Duodenal mucosa (tissue), 2 donors: Measurements from ENCODE around the gene TRDMT1.

Source experiments
- H3K27ac ChIP-seq: one replicate; pipeline ENCODE4 v1.7.0; 2013; ENCODE audit warnings: low read depth, low read length
- H3K27me3 ChIP-seq, 2 donors: one replicate each; pipeline ENCODE4 v1.7.0; 2013; ENCODE audit warnings: low read length in 2 of 2, control low read depth in 1 of 2; ENCODE audit not compliant: insufficient read depth in 2 of 2, control insufficient read depth in 1 of 2
- H3K36me3 ChIP-seq, 2 donors: one replicate each; pipeline ENCODE4 v1.7.0; 2013; ENCODE audit warnings: low read length in 2 of 2, control low read depth in 1 of 2; ENCODE audit not compliant: insufficient read depth in 2 of 2, control insufficient read depth in 1 of 2
- H3K4me1 ChIP-seq, 2 donors: one replicate each; pipeline ENCODE4 v1.7.0; 2013; ENCODE audit warnings: low read length in 2 of 2, control low read depth in 1 of 2; ENCODE audit not compliant: insufficient read depth in 2 of 2, control insufficient read depth in 1 of 2
- H3K4me3 ChIP-seq, 2 donors: one replicate each; pipeline ENCODE4 v1.7.0; 2013; ENCODE audit warnings: low read length in 2 of 2, low read depth in 1 of 2
- H3K9ac ChIP-seq, 2 donors: one replicate each; pipeline ENCODE4 v1.7.0; 2013; ENCODE audit warnings: low read length in 2 of 2, low read depth in 1 of 2
- H3K9me3 ChIP-seq, 2 donors: one replicate each; pipeline ENCODE4 v1.7.0; 2013; ENCODE audit warnings: low read length in 2 of 2, control low read depth in 1 of 2; ENCODE audit not compliant: control insufficient read depth in 1 of 2

TRDMT1 gene

DNA sequence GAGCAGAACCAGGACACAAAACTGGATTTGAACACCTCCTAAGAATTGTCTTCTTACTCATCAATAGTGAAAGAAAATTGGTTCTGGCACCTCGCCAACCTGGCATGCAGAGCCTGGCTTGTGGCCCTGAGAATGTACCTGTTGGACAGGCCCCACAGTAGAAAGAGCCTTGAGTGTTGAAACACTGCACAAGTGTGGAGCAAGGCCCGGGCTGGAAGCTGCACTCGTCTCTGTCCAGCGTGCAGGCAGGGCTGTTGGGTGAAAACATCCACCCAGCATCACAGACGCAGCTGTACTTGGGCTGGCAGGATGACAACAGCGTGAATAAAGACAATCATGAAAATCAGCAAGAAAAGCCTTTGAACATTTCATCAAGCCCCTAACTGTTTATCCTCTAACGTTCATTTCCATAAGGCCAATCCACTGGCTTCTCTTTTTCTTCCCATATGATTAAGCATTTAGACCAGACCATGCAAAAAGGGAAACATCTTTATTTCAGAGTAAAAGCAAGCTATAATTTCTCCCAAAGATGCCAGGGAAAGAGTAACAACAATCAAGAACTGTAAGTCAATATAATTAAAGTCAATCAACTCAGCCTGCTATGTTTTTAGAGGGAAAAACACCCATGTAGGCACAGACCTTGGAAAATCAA lies 87.5 kb downstream of the TRDMT1 start:
- Histone ChIP-seq H3K4me1 (peaks cover 0 to 5% of the 10 kb centered on the region in 2 donors), H3K9me3 (no peaks in the 10 kb centered on the region), H3K27me3 (no peaks in the 10 kb centered on the region), H3K27ac (no peak overlapping the region), H3K9ac (no peak overlapping the region), H3K36me3 (no peaks in the 10 kb centered on the region), H3K4me3 (no peak overlapping the region)

DNA sequence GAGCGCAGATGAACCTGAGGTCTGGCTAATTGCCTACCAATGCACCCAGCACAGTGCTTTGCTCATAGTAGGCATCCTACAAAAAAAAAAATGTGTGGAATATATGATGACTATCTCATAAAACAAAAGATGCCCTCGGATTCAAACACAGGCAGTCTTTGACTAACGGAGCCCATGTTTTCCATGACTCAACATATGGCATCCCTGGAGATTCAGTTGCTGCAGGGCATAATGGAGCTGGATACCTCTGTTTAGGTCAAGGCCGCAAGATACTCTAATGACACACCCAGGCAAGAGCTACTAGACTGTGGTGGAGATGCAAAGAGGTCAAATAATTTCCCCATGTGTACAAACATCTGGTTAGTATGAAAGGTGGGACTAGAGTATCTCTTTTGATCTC lies 88.1 kb downstream of the TRDMT1 start:
- H3K27me3 ChIP-seq = no peaks in the 10 kb centered on the region
- H3K9me3 ChIP-seq = no peaks in the 10 kb centered on the region
- H3K9ac ChIP-seq = no peak overlapping the region
- no peaks in the 10 kb centered on the region for H3K36me3 ChIP-seq
- H3K27ac ChIP-seq = no peak overlapping the region
- no peak overlapping the region for H3K4me3 ChIP-seq
- peaks cover 0 to 5% of the 10 kb centered on the region in 2 donors for H3K4me1 ChIP-seq

DNA sequence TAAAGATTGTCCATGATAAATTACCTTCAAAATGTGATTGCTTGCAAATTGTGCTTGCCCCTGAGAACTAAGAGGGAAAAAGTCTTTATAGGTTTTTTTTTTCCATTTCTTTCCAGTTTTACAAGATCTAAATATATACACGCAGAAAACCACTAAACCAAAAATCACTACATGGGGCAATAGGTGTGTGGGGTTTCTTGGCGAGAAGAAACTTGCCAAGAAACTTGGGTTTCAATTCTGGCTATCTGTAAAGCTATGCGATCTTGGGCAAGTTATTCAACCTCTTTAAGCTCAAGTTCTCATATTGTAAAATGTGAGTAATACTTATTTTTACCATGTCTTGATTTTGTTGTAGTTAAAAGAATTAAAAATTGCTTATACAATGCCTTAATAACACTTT lies 88.9 kb downstream of the TRDMT1 start:
- H3K27ac ChIP-seq = no peak overlapping the region
- peaks cover 0 to 5% of the 10 kb centered on the region in 2 donors for H3K4me1 ChIP-seq
- no peaks in the 10 kb centered on the region for H3K27me3 ChIP-seq
- H3K9me3 ChIP-seq = no peaks in the 10 kb centered on the region
- H3K36me3 ChIP-seq = no peaks in the 10 kb centered on the region
- no peak overlapping the region for H3K9ac ChIP-seq
- H3K4me3 ChIP-seq = no peak overlapping the region

DNA sequence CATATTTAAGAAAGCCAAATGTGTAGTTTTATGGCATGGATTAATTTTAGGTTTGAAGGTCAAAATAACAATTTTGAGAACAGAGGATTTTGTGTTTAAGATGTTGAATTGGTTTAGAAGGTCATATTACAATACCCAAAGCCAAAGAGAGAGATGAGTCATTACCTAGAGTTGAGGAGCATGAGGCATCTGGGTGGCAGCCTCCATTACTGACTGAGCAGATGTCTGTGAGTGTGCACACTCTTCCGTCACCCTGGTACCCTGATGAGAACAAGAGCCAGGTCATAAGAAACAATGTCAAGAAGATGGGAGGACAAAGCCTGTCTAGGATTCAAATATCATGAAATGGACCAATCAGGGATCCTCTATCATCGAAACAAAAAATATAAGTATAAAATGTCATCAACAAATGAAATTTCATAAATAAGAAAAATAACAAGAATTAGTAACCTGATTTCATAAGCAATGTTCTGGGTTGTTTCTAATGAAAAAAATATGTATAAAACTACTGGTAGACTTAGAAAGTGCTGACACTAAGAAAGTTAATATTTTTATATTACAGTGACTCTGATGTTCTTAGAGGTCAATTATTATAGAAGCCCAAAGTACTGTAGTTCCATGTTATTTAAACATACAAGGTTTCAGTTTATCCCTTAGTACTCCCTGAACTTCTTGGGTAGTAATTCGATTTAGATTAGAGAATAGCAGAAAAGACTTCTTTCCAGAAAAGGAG lies 91.8 kb downstream of the TRDMT1 start:
- no peaks in the 10 kb centered on the region for H3K27me3 ChIP-seq
- no peaks in the 10 kb centered on the region for H3K9me3 ChIP-seq
- no peaks in the 10 kb centered on the region for H3K36me3 ChIP-seq
- H3K27ac ChIP-seq = no peak overlapping the region
- no peaks in the 10 kb centered on the region for H3K4me1 ChIP-seq
- H3K4me3 ChIP-seq = no peak overlapping the region
- no peak overlapping the region for H3K9ac ChIP-seq

DNA sequence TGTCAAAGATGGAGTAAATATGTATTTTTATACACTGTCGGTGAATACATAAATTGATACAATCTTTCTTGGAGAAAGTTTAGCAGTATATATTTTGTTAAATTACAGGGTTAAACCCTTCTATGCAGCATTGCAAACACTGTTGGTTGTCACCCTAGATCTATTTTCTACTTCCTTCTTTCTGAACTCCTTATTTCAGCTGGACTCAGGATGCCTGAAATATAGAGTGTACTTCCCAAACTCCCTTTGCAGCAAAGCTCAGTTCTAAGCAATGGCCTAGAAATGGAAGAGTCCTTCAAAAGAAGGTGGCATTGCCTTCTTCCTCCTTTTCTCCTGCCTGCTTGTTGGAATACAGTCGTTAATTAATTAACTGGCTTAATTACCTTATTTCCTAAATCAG lies 92.4 kb downstream of the TRDMT1 start:
- Histone ChIP-seq H3K9ac (no peak overlapping the region), H3K36me3 (no peaks in the 10 kb centered on the region), H3K27ac (no peak overlapping the region), H3K27me3 (no peaks in the 10 kb centered on the region), H3K9me3 (no peaks in the 10 kb centered on the region), H3K4me1 (no peaks in the 10 kb centered on the region), H3K4me3 (no peak overlapping the region)

DNA sequence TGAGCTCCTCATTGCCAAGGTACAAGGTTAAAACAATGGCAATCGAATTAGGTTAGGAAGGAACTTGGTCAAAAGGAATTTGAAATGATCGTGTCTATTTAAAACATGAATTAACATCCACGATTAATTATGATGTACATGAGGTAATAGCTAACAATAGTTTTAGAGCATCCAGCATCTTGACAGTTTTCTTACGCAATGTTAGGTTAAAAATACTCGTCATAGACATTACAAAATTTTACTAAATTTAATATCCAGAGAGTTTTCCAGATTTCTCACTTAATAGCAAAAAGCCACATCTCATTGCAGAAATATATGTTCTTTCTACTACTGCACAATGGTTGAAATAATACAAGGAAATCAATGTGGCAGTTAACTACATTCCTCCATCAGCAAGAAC lies 94.5 kb downstream of the TRDMT1 start:
- Histone ChIP-seq H3K27ac (no peak overlapping the region), H3K4me3 (no peak overlapping the region), H3K9me3 (no peaks in the 10 kb centered on the region), H3K9ac (no peak overlapping the region), H3K4me1 (no peaks in the 10 kb centered on the region), H3K27me3 (no peaks in the 10 kb centered on the region), H3K36me3 (no peaks in the 10 kb centered on the region)

DNA sequence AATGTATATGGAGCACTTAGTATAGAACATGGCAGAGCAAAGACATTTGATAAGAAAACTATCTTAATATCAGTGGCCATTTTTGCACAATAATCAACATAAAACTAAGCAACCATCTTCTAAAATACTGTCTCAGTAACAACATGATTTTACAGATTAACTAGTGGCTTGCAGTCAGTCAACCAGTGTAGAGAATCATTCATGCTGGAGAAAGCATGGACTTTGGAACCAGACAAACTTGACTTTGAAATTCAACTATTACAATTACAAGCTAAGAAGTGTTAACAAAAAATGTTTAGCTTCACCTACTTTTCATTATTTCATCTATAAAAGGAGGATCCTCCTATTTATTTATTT lies 99.6 kb downstream of the TRDMT1 start:
- H3K9me3 ChIP-seq = no peaks in the 10 kb centered on the region
- no peak overlapping the region for H3K9ac ChIP-seq
- no peaks in the 10 kb centered on the region for H3K27me3 ChIP-seq
- H3K4me3 ChIP-seq = no peak overlapping the region
- no peaks in the 10 kb centered on the region for H3K4me1 ChIP-seq
- H3K36me3 ChIP-seq = no peaks in the 10 kb centered on the region
- no peak overlapping the region for H3K27ac ChIP-seq

DNA sequence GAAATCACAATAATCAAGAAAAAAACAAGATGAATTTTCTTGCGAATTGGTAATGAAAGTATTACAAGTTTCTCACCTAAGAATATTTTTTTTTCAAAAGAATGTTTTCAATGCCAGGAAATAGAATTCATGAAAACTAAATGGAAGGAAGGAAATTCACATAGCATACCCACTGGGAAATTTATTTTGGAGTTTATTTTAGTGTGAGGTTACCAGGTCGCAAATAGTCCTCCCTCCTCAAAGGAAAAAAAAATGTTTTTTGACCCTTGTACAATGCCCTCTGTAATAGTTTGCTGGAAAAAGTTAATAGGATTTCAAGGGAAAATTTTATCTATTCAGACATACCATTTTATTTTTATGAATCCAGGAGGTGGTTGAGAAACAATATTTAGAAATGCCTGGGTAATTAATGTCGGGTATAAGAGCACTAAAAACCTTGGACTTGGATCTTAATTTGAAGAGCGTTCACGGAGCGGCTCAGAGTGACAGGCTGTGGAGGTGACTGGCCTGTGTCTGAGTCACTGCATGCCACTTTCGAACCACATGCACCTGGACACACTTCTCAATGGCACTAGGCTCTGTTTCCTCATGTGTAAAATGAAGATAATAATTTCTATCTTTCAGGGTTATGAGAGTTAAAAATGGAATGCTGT lies 100.1 kb downstream of the TRDMT1 start:
- H3K9me3 ChIP-seq = no peaks in the 10 kb centered on the region
- no peaks in the 10 kb centered on the region for H3K36me3 ChIP-seq
- H3K27me3 ChIP-seq = no peaks in the 10 kb centered on the region
- H3K4me1 ChIP-seq = no peaks in the 10 kb centered on the region
- no peak overlapping the region for H3K9ac ChIP-seq
- no peak overlapping the region for H3K4me3 ChIP-seq
- no peak overlapping the region for H3K27ac ChIP-seq

DNA sequence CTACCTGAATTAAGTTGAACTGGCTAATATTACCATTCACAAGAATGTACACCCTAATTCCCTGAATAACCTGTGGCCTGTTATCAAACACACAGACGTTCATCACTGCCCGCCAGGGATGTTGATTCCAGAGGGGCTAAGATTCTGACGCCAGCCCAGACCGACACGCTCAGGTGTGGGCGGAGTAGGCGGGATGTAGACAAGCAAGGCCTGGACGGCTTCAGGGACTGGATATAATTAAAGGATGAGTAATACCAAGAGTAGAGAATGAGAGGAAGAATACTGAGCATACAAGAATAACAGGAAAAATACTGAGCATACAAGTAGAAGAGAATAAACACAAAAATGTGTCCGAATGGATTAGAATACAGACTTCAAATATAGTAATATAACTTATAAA lies 100.9 kb downstream of the TRDMT1 start:
- no peak overlapping the region for H3K27ac ChIP-seq
- H3K27me3 ChIP-seq = no peaks in the 10 kb centered on the region
- H3K36me3 ChIP-seq = no peaks in the 10 kb centered on the region
- H3K9ac ChIP-seq = no peak overlapping the region
- no peaks in the 10 kb centered on the region for H3K9me3 ChIP-seq
- no peaks in the 10 kb centered on the region for H3K4me1 ChIP-seq
- H3K4me3 ChIP-seq = no peak overlapping the region

DNA sequence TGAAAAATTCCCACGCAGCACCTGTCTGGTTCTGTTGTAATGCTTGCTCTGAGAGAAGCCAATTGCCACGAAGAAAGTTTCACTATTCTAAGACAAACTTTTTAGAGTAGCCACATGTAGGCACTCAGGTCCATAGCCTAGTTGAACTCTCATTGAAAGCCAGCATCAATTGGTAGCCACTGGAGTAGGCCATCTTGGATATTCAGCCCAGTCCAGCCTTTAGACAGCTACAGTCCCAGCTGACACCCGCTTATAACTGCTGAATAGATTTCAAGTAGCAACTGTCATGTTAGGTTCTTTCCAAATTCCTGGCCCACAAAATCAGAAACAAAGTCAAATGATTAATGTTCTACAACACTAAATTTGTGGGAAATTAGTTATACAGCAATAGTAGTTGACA lies 103.5 kb downstream of the TRDMT1 start:
- H3K4me3 ChIP-seq = no peak overlapping the region
- H3K27ac ChIP-seq = no peak overlapping the region
- H3K9me3 ChIP-seq = peaks cover 0 to 5% of the 10 kb centered on the region in 2 donors
- no peaks in the 10 kb centered on the region for H3K4me1 ChIP-seq
- no peak overlapping the region for H3K9ac ChIP-seq
- H3K36me3 ChIP-seq = no peaks in the 10 kb centered on the region
- H3K27me3 ChIP-seq = no peaks in the 10 kb centered on the region
